Keratinocyte (primary cell): Measurements from ENCODE around the gene PAPPA2. TPM values are rescaled to one million over a fixed set of nuclear protein-coding genes. Genes with fewer than 3 reads are reported as not detected.

Experiments used
- DNase-seq: peaks from one replicate; pipeline ENCODE4 v3.0.0-alpha.2; 2011; ENCODE audit warnings: low read depth, missing footprints, low spot score
- FAIRE-seq: peaks from 2 replicates; lab custom pipeline; 2011; peaks lifted over from hg19 to GRCh38; lab: Jason Lieb, UNC
- H2AFZ ChIP-seq: 2 replicates; pipeline ENCODE4 v1.6.0; 2012; ENCODE audit warnings: low read length, control low read depth, inconsistent platforms; ENCODE audit not compliant: control insufficient read depth
- H3K27ac ChIP-seq: 2 replicates; pipeline ENCODE4 v1.5.1; 2011; ENCODE audit warnings: low read length; ENCODE audit not compliant: control insufficient read depth, insufficient read depth
- H3K27me3 ChIP-seq: 3 replicates; pipeline ENCODE4 v1.6.0; 2011; ENCODE audit warnings: low read length; ENCODE audit not compliant: control insufficient read depth, insufficient read depth; ENCODE audit errors: extremely low read depth
- H3K36me3 ChIP-seq, 2 experiments: 2 replicates in 1 of 2; 3 replicates in 1 of 2; pipeline ENCODE4 v1.5.1; 2011; ENCODE audit warnings: low read length in 2 of 2, mild to moderate bottlenecking in 1 of 2; ENCODE audit not compliant: control insufficient read depth in 2 of 2, insufficient read depth in 2 of 2; ENCODE audit errors: extremely low read depth in 1 of 2
- H3K4me1 ChIP-seq: 3 replicates; pipeline ENCODE4 v1.5.1; 2011; ENCODE audit warnings: low read length; ENCODE audit not compliant: control insufficient read depth, insufficient read depth; ENCODE audit errors: extremely low read depth
- H3K4me2 ChIP-seq: 3 replicates; pipeline ENCODE4 v1.6.0; 2011; ENCODE audit warnings: low read depth, low read length; ENCODE audit not compliant: control insufficient read depth, insufficient read depth; ENCODE audit errors: extremely low read depth
- H3K4me3 ChIP-seq, 3 experiments: fragments of 200-600 bp in 1 of 3; sonication (generic) in 1 of 3; 2 replicates in 2 of 3; 3 replicates in 1 of 3; pipeline ENCODE4 v1.5.1; 2011 to 2016; ENCODE audit warnings: low read length in 3 of 3, mild to moderate bottlenecking in 3 of 3, control low read depth in 2 of 3, inconsistent platforms in 1 of 3, low read depth in 1 of 3, mixed read lengths in 1 of 3, mixed run types in 1 of 3, moderate library complexity in 1 of 3; ENCODE audit not compliant: control insufficient read depth in 2 of 3, insufficient read depth in 2 of 3; ENCODE audit errors: extremely low read depth in 1 of 3
- H3K79me2 ChIP-seq: 2 replicates; pipeline ENCODE4 v1.6.0; 2012; ENCODE audit warnings: low read length; ENCODE audit not compliant: control insufficient read depth, insufficient read depth
- H3K9ac ChIP-seq: 3 replicates; pipeline ENCODE4 v1.6.0; 2011; ENCODE audit warnings: low read length; ENCODE audit not compliant: control insufficient read depth, insufficient read depth; ENCODE audit errors: extremely low read depth
- H3K9me1 ChIP-seq: 3 replicates; pipeline ENCODE4 v1.6.0; 2011; ENCODE audit warnings: low read length; ENCODE audit not compliant: control insufficient read depth, insufficient read depth; ENCODE audit errors: extremely low read depth
- H3K9me3 ChIP-seq: 2 replicates; pipeline ENCODE4 v1.5.1; 2012; ENCODE audit warnings: low read depth, low read length; ENCODE audit not compliant: control insufficient read depth
- H4K20me1 ChIP-seq: 3 replicates; pipeline ENCODE4 v1.6.0; 2011; ENCODE audit warnings: low read length; ENCODE audit not compliant: control insufficient read depth, insufficient read depth; ENCODE audit errors: extremely low read depth
- EZH2 ChIP-seq: IDR thresholded peaks from one replicate; pipeline ENCODE4 v1.6.1; 2012; ENCODE audit warnings: inconsistent platforms, mild to moderate bottlenecking, low read length, moderate library complexity
- dilution Hi-C: fragments of 300-500 bp; cut with MboI; formaldehyde crosslinking; loops from one replicate; pipeline ENCODE4 v1.7.0; 2020; ENCODE audit warnings: low sequenced_read_pairs; ENCODE audit not compliant: extremely low pct_ligation_motif_present
- polyA plus RNA-seq, 5 experiments: library from polyadenylated mRNA; depleted of rRNA in 3 of 5; stranded (reverse) in 3 of 5; stranded (forward) in 1 of 5; unstranded in 1 of 5; fragments of >200 nt; gene quantifications; 1 replicate in 1 of 5; 2 replicates in 3 of 5; 3 replicates in 1 of 5; pipeline versions ENCODE4 v1.2.1 to v1.2.3, GENCODE V29; 2011 to 2012; ENCODE audit warnings: missing spikeins in 2 of 5, low read depth in 1 of 5, low replicate concordance in 1 of 5
- TF ChIP-seq, protein P1 (sequence below), 3 experiments: IDR thresholded peaks in 1 of 3; conservative IDR thresholded peaks in 1 of 3; optimal IDR thresholded peaks in 1 of 3; 2 replicates in 2 of 3; 3 replicates in 1 of 3; pipeline versions ENCODE3 to v1.5.1; 2011; ENCODE audit warnings: low read length in 3 of 3, mild to moderate bottlenecking in 3 of 3, moderate library complexity in 2 of 3, control low read depth in 1 of 3, inconsistent platforms in 1 of 3; ENCODE audit not compliant: insufficient read depth in 2 of 3; ENCODE audit errors: extremely low read depth in 1 of 3

Gene PAPPA2
- polyA plus RNA-seq, 1 donor (not counting 4 experiments of a cell fraction or from before 2014, with no cell fraction given) = 0.07 TPM

DNA sequence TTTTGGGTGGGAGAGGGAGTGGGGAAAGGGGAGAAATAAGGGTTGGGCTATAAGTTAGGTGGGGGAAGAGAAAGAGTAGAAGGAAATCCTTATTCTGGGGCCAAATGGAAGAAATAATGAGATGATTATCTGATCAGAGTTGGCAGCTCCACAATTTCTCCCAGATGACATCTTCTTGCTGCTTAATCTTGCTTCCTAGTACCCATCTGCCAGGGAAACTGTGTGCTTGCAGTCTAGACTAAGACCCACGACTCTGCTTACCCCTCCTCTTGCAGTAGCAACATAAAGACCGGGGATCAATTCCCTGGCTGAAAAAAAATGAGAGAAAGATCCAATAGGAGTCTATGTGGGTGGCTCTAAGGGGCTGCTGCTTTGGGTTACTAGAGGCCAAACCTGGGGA lies 95.6 kb downstream of the PAPPA2 start:
- no peak for DNase-seq
- no peak overlapping the region for H3K9ac ChIP-seq
- H3K4me2 ChIP-seq = no peak overlapping the region
- TF ChIP-seq EZH2 = no peak
- TF ChIP-seq, protein P1, sequence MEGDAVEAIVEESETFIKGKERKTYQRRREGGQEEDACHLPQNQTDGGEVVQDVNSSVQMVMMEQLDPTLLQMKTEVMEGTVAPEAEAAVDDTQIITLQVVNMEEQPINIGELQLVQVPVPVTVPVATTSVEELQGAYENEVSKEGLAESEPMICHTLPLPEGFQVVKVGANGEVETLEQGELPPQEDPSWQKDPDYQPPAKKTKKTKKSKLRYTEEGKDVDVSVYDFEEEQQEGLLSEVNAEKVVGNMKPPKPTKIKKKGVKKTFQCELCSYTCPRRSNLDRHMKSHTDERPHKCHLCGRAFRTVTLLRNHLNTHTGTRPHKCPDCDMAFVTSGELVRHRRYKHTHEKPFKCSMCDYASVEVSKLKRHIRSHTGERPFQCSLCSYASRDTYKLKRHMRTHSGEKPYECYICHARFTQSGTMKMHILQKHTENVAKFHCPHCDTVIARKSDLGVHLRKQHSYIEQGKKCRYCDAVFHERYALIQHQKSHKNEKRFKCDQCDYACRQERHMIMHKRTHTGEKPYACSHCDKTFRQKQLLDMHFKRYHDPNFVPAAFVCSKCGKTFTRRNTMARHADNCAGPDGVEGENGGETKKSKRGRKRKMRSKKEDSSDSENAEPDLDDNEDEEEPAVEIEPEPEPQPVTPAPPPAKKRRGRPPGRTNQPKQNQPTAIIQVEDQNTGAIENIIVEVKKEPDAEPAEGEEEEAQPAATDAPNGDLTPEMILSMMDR (optimal IDR thresholded peaks at IDR 0.05 in 1 of 3, IDR thresholded peaks at IDR 0.05 in 1 of 3, conservative IDR thresholded peaks at IDR 0.05 in 1 of 3; ENCODE audit: extremely low read depth in 1 of 3, insufficient read depth in 2 of 3, low read length in 3 of 3) = no peak
- no peak overlapping the region for H3K4me3 ChIP-seq
- peaks cover 10% of the 10 kb centered on the region for H3K27me3 ChIP-seq
- FAIRE-seq = no peak
- no peaks in the 10 kb centered on the region for H3K79me2 ChIP-seq
- H2AFZ ChIP-seq = no peak overlapping the region
- H3K9me3 ChIP-seq = no peaks in the 10 kb centered on the region
- no peaks in the 10 kb centered on the region for H3K4me1 ChIP-seq
- no peaks in the 10 kb centered on the region for H3K36me3 ChIP-seq
- no peaks in the 10 kb centered on the region for H4K20me1 ChIP-seq
- dilution Hi-C loops = no loop called here
- H3K9me1 ChIP-seq = no peaks in the 10 kb centered on the region
- H3K27ac ChIP-seq = no peak overlapping the region

DNA sequence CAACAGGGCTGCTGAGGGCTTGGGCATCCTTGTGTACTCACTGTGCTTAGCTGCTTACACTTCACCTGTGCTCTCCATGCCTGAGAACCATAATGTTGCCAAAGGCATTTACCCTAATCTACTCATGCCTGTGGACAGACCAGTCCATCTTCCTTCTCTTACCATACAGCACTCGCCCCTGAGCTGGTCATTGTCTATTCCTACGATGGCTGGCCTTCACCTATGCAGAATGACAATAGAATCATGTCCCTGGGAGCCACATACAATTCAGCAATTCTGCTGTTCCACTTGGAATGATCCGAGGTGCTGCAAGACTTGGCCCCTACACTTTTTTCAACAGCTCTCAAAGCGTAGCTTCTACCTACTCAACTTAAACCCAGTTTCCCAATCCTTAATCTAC lies 96.5 kb downstream of the PAPPA2 start:
- dilution Hi-C loops = no loop called here
- FAIRE-seq (no peak), DNase-seq (no peak)
- Histone ChIP-seq H4K20me1 (no peaks in the 10 kb centered on the region), H3K27me3 (peaks cover 9% of the 10 kb centered on the region), H3K4me2 (no peak overlapping the region), H3K4me1 (no peaks in the 10 kb centered on the region), H3K9me3 (no peaks in the 10 kb centered on the region), H3K9ac (no peak overlapping the region), H3K36me3 (no peaks in the 10 kb centered on the region), H2AFZ (no peak overlapping the region), H3K27ac (no peak overlapping the region), H3K79me2 (no peaks in the 10 kb centered on the region), H3K9me1 (no peaks in the 10 kb centered on the region), H3K4me3 (no peak overlapping the region)
- TF ChIP-seq, protein P1 (optimal IDR thresholded peaks at IDR 0.05 in 1 of 3, IDR thresholded peaks at IDR 0.05 in 1 of 3, conservative IDR thresholded peaks at IDR 0.05 in 1 of 3; ENCODE audit: extremely low read depth in 1 of 3, insufficient read depth in 2 of 3, low read length in 3 of 3) = no peak
- no peak for TF ChIP-seq EZH2
